ENCODE measurements around the gene NEBL. TPM values are rescaled to one million over a fixed set of nuclear protein-coding genes. Genes with fewer than 3 reads are reported as not detected.

NEBL gene
- 1.2 and 1.3 TPM in 2 replicates for total RNA-seq

DNA sequence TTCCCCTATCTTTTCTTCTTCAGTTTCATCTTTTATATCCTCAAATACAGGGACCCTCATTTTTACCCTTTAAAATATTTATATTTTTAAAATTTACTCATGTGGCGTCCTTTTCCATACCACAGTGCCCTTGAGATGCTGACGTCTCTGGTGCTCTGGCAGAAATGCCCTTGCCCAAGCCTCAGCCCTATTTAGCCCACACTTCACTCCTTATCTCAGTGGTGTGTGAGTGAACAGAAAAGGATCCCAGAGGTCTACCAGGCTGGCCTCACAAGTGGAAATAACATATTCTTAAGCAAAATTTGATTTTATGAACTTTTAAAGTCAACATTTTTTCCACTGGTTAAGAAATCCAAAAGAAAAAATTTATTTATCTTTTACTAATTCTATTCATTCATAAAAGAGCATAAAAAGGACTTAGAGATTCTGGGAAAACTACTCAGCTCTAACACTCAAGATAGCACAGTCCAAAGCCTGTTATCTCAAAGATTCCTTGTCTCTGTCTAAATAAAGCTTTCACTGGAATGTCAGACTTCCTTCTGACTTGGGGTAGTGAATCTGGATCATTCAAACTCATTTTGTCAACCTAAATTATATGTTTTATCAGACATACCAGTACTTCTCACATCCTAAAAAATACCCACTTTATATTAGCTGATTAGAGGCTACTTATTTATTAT is at the start of gene NEBL:
TSS of gene NEBL (minus strand) at position 166 of the 680 bp plus-strand sequence. CDS start at position 60, 106 bp downstream.

Measured in bronchus fibroblast of lung (primary cell).